Thoracic aorta (tissue), 2 donors: ENCODE data around the gene LBHD1. TPM values are rescaled to one million over a fixed set of nuclear protein-coding genes. Genes with fewer than 3 reads are reported as not detected.

Source experiments
- ATAC-seq: fragments of 150-250 bp; one replicate; pipeline ENCODE4 v1.8.0; 2017; ENCODE audit warnings: low read depth; ENCODE audit not compliant: insufficient number of reproducible peaks, low FRiP score
- DNase-seq: peaks from one replicate; pipeline ENCODE4 v3.0.0-alpha.2; 2020; ENCODE audit warnings: low spot score
- H3K27ac ChIP-seq, 2 donors: fragments of 200-600 bp; sonication (generic); 1 replicate in 1 of 2; 2 replicates in 1 of 2; pipeline ENCODE4 v1.5.1; 2016; ENCODE audit warnings: mild to moderate bottlenecking in 2 of 2, moderate library complexity in 2 of 2
- H3K27me3 ChIP-seq: fragments of 200-600 bp; sonication (generic); replicated peaks from 2 replicates; pipeline ENCODE4 v1.6.0; 2016; ENCODE audit warnings: mild to moderate bottlenecking; ENCODE audit not compliant: insufficient read depth
- H3K36me3 ChIP-seq: fragments of 200-600 bp; sonication (generic); one replicate; pipeline ENCODE4 v1.5.1; 2016
- H3K4me1 ChIP-seq, 2 donors: fragments of 200-600 bp; sonication (generic); 1 replicate in 1 of 2; 2 replicates in 1 of 2; pipeline versions ENCODE4 v1.5.1 to v1.6.0; 2016; ENCODE audit warnings: low read depth in 2 of 2, mild to moderate bottlenecking in 1 of 2; ENCODE audit not compliant: control insufficient read depth in 1 of 2
- H3K4me3 ChIP-seq: fragments of 200-600 bp; sonication (generic); 2 replicates; pipeline ENCODE4 v1.5.1; 2016; ENCODE audit warnings: mild to moderate bottlenecking
- H3K9me3 ChIP-seq: fragments of 200-600 bp; sonication (generic); 2 replicates; pipeline ENCODE4 v1.5.1; 2016
- total RNA-seq, 2 donors: library from RNA; depleted of rRNA; stranded (reverse); fragments of >200 nt; gene quantifications; one replicate each; pipeline versions ENCODE4 v1.1.0 to v1.2.3, GENCODE V29; 2016
- TF ChIP-seq, protein P1 (sequence below): fragments of 200-600 bp; sonication (generic); IDR thresholded peaks from one replicate; pipeline ENCODE4 v1.5.1; 2019; ENCODE audit warnings: antibody characterized with exemption

The LBHD1 gene
- total RNA-seq, 2 donors from 2014 or later, result 3.7 to 7.8 TPM

DNA sequence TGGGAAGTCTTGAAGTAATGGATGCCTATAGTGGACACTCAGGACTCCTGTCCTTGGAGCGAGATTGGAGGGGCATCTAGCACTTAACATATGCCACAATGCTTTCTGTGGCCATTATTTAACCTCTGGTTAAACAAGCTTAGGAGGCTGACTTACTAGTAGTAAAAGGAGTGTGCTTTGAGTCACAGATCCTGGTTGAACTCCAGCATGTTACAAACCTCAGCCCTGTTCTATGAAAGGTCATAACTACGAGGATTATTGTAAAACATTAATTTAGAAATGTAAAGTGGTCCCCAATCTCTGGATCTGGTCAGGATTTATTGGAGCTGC lies 1.1 kb upstream of the LBHD1 start:
- no peak for ATAC-seq
- TF ChIP-seq, protein P1, sequence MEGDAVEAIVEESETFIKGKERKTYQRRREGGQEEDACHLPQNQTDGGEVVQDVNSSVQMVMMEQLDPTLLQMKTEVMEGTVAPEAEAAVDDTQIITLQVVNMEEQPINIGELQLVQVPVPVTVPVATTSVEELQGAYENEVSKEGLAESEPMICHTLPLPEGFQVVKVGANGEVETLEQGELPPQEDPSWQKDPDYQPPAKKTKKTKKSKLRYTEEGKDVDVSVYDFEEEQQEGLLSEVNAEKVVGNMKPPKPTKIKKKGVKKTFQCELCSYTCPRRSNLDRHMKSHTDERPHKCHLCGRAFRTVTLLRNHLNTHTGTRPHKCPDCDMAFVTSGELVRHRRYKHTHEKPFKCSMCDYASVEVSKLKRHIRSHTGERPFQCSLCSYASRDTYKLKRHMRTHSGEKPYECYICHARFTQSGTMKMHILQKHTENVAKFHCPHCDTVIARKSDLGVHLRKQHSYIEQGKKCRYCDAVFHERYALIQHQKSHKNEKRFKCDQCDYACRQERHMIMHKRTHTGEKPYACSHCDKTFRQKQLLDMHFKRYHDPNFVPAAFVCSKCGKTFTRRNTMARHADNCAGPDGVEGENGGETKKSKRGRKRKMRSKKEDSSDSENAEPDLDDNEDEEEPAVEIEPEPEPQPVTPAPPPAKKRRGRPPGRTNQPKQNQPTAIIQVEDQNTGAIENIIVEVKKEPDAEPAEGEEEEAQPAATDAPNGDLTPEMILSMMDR, result no peak
- peaks cover 20 to 38% of the 10 kb centered on the region in 2 donors for H3K4me1 ChIP-seq

DNA sequence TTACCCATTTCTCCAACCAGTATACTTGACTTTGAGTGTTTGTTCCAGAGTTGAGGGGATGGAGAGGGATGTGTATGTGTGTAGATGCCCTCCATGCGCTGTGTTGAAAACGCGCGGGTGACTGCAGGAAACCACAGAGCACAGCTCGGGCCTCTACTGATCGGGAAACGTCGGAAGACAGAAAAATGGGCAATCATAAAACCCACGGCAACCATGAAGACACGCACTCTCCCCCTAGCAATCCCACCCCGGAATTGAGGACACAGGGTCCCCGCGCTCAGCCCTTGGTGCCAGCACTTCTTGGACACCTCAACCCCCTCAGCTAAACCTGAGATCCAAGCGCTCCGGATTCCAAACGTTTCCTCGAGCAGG lies 845 bp downstream of the LBHD1 start:
- peak overlapping the region; percentile 87 for H3K4me3 ChIP-seq
- no peaks in the 10 kb centered on the region for H3K27me3 ChIP-seq
- no peaks in the 10 kb centered on the region for H3K9me3 ChIP-seq
- no peak for DNase-seq
- peak overlapping the region; percentile 72 to 81 for H3K27ac ChIP-seq
- ATAC-seq, result no peak
- H3K4me1 ChIP-seq, result peaks cover 32 to 45% of the 10 kb centered on the region in 2 donors
- TF ChIP-seq, protein P1, result no peak
- H3K36me3 ChIP-seq, result peaks cover 16% of the 10 kb centered on the region

More for the DNA sequence above, 1.1 kb upstream of the LBHD1 start:
- DNase-seq, result no peak
- Histone ChIP-seq H3K4me3 (no peak overlapping the region), H3K27ac (no peak overlapping the region), H3K9me3 (no peaks in the 10 kb centered on the region), H3K36me3 (peaks cover 16% of the 10 kb centered on the region), H3K27me3 (no peaks in the 10 kb centered on the region)

DNA sequence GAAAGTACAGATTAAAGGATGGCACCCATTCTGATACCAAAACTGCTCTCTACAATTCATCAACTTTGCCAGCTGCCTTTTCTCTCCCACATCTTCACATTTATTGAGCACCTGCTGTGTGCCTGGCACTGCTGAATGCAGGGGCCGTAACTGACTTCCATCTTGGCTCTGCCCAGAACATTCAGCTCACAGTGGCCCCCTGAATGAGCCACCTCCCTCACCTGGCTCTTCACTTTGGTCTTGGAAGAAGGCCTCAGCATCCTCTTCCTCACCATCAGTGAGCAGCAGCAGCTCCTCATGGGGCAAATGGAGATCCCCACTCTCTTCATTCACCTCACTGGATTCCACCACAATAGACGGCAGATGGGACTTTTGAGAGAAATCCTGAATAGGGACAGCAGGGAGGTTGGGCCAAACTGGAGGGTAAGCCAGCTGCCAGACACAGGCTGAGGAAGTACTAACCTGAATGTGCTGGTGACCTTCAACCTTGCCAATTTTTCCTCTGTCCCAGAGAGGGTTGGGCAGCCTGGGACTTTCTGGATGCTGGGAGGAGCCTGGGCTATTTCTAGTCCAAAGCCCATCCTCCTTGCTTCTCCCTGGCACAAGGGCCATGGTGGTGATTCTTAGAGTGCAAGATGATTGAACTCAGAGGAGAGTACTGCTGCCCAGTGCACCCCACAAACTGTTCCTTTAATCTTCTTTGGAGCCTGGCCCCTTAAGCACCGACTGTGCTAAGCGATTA lies 2.5 kb downstream of the LBHD1 start:
- TF ChIP-seq, protein P1, result no peak
- DNase-seq (no peak), ATAC-seq (no peak)
- Histone ChIP-seq H3K4me3 (no peak overlapping the region), H3K36me3 (peaks cover 6% of the 10 kb centered on the region), H3K9me3 (no peaks in the 10 kb centered on the region), H3K27me3 (no peaks in the 10 kb centered on the region), H3K4me1 (peaks cover 34 to 48% of the 10 kb centered on the region in 2 donors), H3K27ac (no peak overlapping the region)

DNA sequence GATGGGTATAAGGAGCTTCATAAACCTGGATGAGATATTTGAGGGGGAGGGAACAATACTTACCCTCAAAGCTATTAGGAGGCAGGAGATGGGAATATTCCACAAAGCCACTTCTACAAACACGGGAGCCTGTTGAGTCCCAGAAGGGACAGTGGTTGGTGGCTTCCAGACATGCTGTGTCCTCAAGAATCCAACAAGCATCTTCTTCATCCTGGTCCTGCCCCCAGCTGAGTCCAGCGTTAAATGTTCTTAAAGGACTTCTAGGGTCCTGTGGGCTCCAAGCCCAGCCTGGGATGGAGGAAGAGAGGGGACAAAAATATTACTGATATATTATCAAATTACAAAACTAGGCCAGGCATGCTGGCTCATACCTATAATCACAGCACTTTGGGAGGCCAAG lies 4.6 kb downstream of the LBHD1 start:
- Histone ChIP-seq H3K27me3 (no peaks in the 10 kb centered on the region), H3K27ac (no peak overlapping the region), H3K4me1 (peaks cover 31 to 45% of the 10 kb centered on the region in 2 donors), H3K9me3 (no peaks in the 10 kb centered on the region), H3K36me3 (peaks cover 6% of the 10 kb centered on the region), H3K4me3 (no peak overlapping the region)
- ATAC-seq (no peak), DNase-seq (no peak)
- TF ChIP-seq, protein P1, result no peak

DNA sequence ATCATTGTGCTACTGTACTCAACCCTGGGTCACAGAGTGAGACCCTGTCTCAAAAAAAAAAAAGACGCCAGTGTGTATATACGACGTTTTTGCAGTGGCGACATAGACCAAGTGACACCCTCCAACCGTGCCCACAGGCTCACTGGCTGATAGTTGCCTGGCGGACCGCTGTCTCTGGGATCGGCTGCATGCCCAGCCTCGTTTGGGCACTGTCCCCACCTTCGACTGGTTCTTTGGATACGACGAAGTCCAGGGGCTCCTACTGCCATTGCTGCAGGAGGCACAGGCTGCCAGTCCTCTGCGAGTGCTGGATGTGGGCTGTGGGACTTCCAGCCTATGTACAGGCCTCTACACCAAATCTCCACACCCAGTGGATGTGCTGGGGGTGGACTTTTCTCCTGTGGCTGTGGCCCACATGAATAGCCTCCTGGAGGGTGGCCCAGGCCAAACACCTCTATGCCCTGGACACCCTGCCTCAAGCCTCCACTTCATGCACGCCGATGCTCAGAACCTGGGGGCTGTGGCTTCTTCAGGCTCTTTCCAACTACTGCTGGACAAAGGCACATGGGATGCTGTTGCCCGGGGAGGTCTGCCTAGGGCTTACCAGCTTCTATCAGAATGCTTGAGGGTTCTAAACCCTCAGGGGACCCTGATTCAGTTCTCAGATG lies 5.7 kb downstream of the LBHD1 start:
- H3K4me1 ChIP-seq, result peaks cover 30 to 45% of the 10 kb centered on the region in 2 donors
- H3K36me3 ChIP-seq, result peaks cover 9% of the 10 kb centered on the region
- no peaks in the 10 kb centered on the region for H3K9me3 ChIP-seq
- no peaks in the 10 kb centered on the region for H3K27me3 ChIP-seq
- TF ChIP-seq, protein P1, result no peak
- ATAC-seq, result no peak
- no peak for DNase-seq
- peak overlapping the region; percentile 86 to 90 for H3K27ac ChIP-seq
- H3K4me3 ChIP-seq, result peak overlapping the region; percentile 72
